Thoracic aorta endothelial cell (primary cell): ENCODE measurements around the gene OSTM1. TPM values are rescaled to one million over a fixed set of nuclear protein-coding genes. Genes with fewer than 3 reads are reported as not detected.

Experiments
- small RNA-seq: library from RNA; depleted of rRNA; stranded (forward); fragments of <200 nt; gene quantifications from one replicate; pipeline ENCODE3, GENCODE V24; 2012
- total RNA-seq: library from RNA; depleted of rRNA; stranded (reverse); fragments of >200 nt; gene quantifications from 2 replicates; pipeline ENCODE4 v1.2.3, GENCODE V29; 2012

Gene OSTM1, protein sequence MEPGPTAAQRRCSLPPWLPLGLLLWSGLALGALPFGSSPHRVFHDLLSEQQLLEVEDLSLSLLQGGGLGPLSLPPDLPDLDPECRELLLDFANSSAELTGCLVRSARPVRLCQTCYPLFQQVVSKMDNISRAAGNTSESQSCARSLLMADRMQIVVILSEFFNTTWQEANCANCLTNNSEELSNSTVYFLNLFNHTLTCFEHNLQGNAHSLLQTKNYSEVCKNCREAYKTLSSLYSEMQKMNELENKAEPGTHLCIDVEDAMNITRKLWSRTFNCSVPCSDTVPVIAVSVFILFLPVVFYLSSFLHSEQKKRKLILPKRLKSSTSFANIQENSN
- total RNA-seq: 24.8 and 30.9 TPM in 2 replicates

GRCh38 chr6:108074359-108075144, at the start of gene OSTM1:
Gene OSTM1 (minus strand): TSS chr6:108074741. CDS start chr6:108074651, 90 bp downstream.

Small RNA genes lying within 50 kb of the gene (small RNA-seq; reads per million reads assigned to genes)
- not detected for gene RF00019

Other genes starting within 250 kb of the OSTM1 start
- 52.2 and 60.8 TPM in 2 replicates for gene SEC63, start 116.5 kb downstream of the OSTM1 start, total RNA-seq
- not detected in 2 replicates for gene NR2E1, start 91.3 kb upstream of the OSTM1 start, total RNA-seq
- gene SNX3, start 186.3 kb upstream of the OSTM1 start, total RNA-seq: 247 and 312 TPM in 2 replicates
- gene AFG1L, start 220.3 kb upstream of the OSTM1 start, total RNA-seq: 2.7 and 2.9 TPM in 2 replicates